SK-N-SH (cell line): Measurements from ENCODE around the gene CSTPP1. TPM values are rescaled to one million over a fixed set of nuclear protein-coding genes. Genes with fewer than 3 reads are reported as not detected.

Experiments used
- CTCF ChIA-PET: fragments of 300-600, 350-600 bp; formaldehyde crosslinking; extraction: SDS; loops from one replicate; lab custom pipeline; 2021; lab: Yijun Ruan, JAX
- POLR2A ChIA-PET: fragments of 350-600 bp; sonication (Branson Sonifier 250); formaldehyde crosslinking; extraction: SDS; loops from one replicate; lab custom pipeline; 2020; ENCODE audit warnings: antibody characterized with exemption, inconsistent platforms; lab: Yijun Ruan, JAX
- DNase-seq: peaks from one replicate; pipeline ENCODE4 v3.0.0; 2012
- H2AFZ ChIP-seq: fragments of 200-600 bp; sonication (generic); 2 replicates; pipeline ENCODE4 v1.8.1; 2016; ENCODE audit warnings: antibody characterized with exemption, mild to moderate bottlenecking, low read depth
- H3F3A ChIP-seq: fragments of 200-600 bp; sonication (generic); replicated peaks from 2 replicates; pipeline ENCODE3; 2016; ENCODE audit warnings: antibody characterized with exemption, mild to moderate bottlenecking; ENCODE audit not compliant: insufficient read depth
- H3K27ac ChIP-seq, 2 experiments: fragments of 200-500 bp in 1 of 2; fragments of 200-600 bp in 1 of 2; sonication (Bioruptor generic) in 1 of 2; sonication (generic), shearing (Covaris generic) in 1 of 2; 2 replicates each; pipeline versions ENCODE4 v1.5.1 to v1.6.1; 2014 to 2016; ENCODE audit warnings: low read depth in 2 of 2, inconsistent platforms in 1 of 2, low read length in 1 of 2, mild to moderate bottlenecking in 1 of 2, mixed read lengths in 1 of 2
- H3K27me3 ChIP-seq: fragments of 200-600 bp; sonication (generic), shearing (Covaris generic); 2 replicates; pipeline ENCODE4 v1.6.1; 2016; ENCODE audit warnings: mixed run types; ENCODE audit not compliant: insufficient read depth
- H3K36me3 ChIP-seq, 2 experiments: fragments of 200-500 bp in 1 of 2; fragments of 200-600 bp in 1 of 2; sonication (Bioruptor generic) in 1 of 2; sonication (generic) in 1 of 2; replicated peaks in 1 of 2; 2 replicates each; pipeline versions ENCODE3 to v1.5.1; 2014 to 2016; ENCODE audit warnings: low read length in 1 of 2, mild to moderate bottlenecking in 1 of 2; ENCODE audit not compliant: insufficient read depth in 2 of 2, control insufficient read depth in 1 of 2
- H3K4me1 ChIP-seq, 2 experiments: fragments of 200-500 bp in 1 of 2; fragments of 200-600 bp in 1 of 2; sonication (Bioruptor generic) in 1 of 2; sonication (generic), shearing (Covaris generic) in 1 of 2; 2 replicates each; pipeline versions ENCODE4 v1.5.1 to v1.6.1; 2014 to 2016; ENCODE audit warnings: low read depth in 1 of 2, low read length in 1 of 2, mixed run types in 1 of 2; ENCODE audit not compliant: insufficient read depth in 2 of 2, control insufficient read depth in 1 of 2
- H3K4me2 ChIP-seq: fragments of 200-600 bp; sonication (generic), shearing (Covaris generic); 2 replicates; pipeline ENCODE4 v1.6.1; 2017; ENCODE audit warnings: mixed run types
- H3K4me3 ChIP-seq, 2 experiments: fragments of 200-500 bp in 1 of 2; fragments of 200-600 bp in 1 of 2; sonication (Bioruptor generic) in 1 of 2; sonication (generic), shearing (Covaris generic) in 1 of 2; 2 replicates each; pipeline versions ENCODE4 v1.5.1 to v1.8.1; 2014 to 2016; ENCODE audit warnings: low read depth in 2 of 2, inconsistent platforms in 1 of 2, low read length in 1 of 2, mild to moderate bottlenecking in 1 of 2, mixed read lengths in 1 of 2, moderate library complexity in 1 of 2
- H3K79me2 ChIP-seq: fragments of 200-600 bp; sonication (generic); 2 replicates; pipeline ENCODE4 v1.8.1; 2017; ENCODE audit warnings: mild to moderate bottlenecking; ENCODE audit not compliant: insufficient read depth
- H3K9ac ChIP-seq: fragments of 200-600 bp; sonication (generic); 2 replicates; pipeline ENCODE4 v1.6.1; 2017; ENCODE audit warnings: mixed run types
- H3K9me2 ChIP-seq: fragments of 200-600 bp; sonication (generic); 2 replicates; pipeline ENCODE4 v1.6.1; 2017; ENCODE audit warnings: mixed run types
- H3K9me3 ChIP-seq: fragments of 200-600 bp; sonication (generic); 2 replicates; pipeline ENCODE4 v1.6.1; 2017; ENCODE audit warnings: mixed run types, mild to moderate bottlenecking, moderate library complexity
- H4K20me1 ChIP-seq: fragments of 200-600 bp; sonication (generic); 2 replicates; pipeline ENCODE4 v1.6.1; 2017; ENCODE audit warnings: mild to moderate bottlenecking, mixed run types; ENCODE audit not compliant: insufficient read depth
- CHD2 ChIP-seq: fragments of 150-350 bp; IDR thresholded peaks from 2 replicates; pipeline ENCODE4 v1.6.1; 2018; ENCODE audit warnings: low read length; ENCODE audit not compliant: partially characterized antibody
- CTCF ChIP-seq: fragments of 200-600 bp; sonication (generic); IDR thresholded peaks from 2 replicates; pipeline ENCODE4 v1.6.1; 2017; ENCODE audit warnings: antibody characterized with exemption, mild to moderate bottlenecking, moderate library complexity
- ELF1 ChIP-seq: IDR thresholded peaks from 2 replicates; pipeline ENCODE4 v1.4.0; 2012
- EZH2phosphoT487 ChIP-seq: fragments of 200-600 bp; sonication (generic); IDR thresholded peaks from 2 replicates; pipeline ENCODE4 v1.6.1; 2017; ENCODE audit warnings: low read depth, mixed run types, mild to moderate bottlenecking, antibody characterized with exemption, moderate library complexity, borderline replicate concordance
- FOSL2 ChIP-seq: IDR thresholded peaks from 2 replicates; pipeline ENCODE4 v1.4.0; 2012; ENCODE audit warnings: low read depth, mild to moderate bottlenecking, moderate library complexity, borderline replicate concordance
- FOXJ3 ChIP-seq: sonication (generic); formaldehyde crosslinking; IDR thresholded peaks from 2 replicates; pipeline ENCODE4 v1.5.1; 2020; ENCODE audit warnings: mild to moderate bottlenecking, missing genetic modification reagents
- GATA2 ChIP-seq: sonication (generic); formaldehyde crosslinking; IDR thresholded peaks from 2 replicates; pipeline ENCODE4 v1.5.0; 2020; ENCODE audit warnings: mild to moderate bottlenecking, missing genetic modification reagents
- JUND ChIP-seq: IDR thresholded peaks from 2 replicates; pipeline ENCODE4 v1.4.0; 2012
- MAX ChIP-seq: IDR thresholded peaks from 2 replicates; pipeline ENCODE4 v1.4.0; 2012; ENCODE audit warnings: low read depth
- MEF2A ChIP-seq: IDR thresholded peaks from 2 replicates; pipeline ENCODE4 v1.4.0; 2012; ENCODE audit warnings: low read depth, borderline replicate concordance
- MXI1 ChIP-seq: IDR thresholded peaks from 2 replicates; pipeline ENCODE4 v1.6.1; 2012; ENCODE audit warnings: mild to moderate bottlenecking, low read depth, low read length, improper control_type of control experiment
- NFIC ChIP-seq: IDR thresholded peaks from 2 replicates; pipeline ENCODE4 v1.4.0; 2012; ENCODE audit warnings: borderline replicate concordance
- RCOR1 ChIP-seq: fragments of 150-350 bp; IDR thresholded peaks from 2 replicates; pipeline ENCODE4 v1.6.1; 2017; ENCODE audit warnings: antibody characterized with exemption, low read length
- REST ChIP-seq: IDR thresholded peaks from 2 replicates; pipeline ENCODE4 v1.6.1; 2012; ENCODE audit warnings: mild to moderate bottlenecking, low read depth, low read length, moderate library complexity
- SIN3A ChIP-seq: IDR thresholded peaks from 2 replicates; pipeline ENCODE4 v1.6.1; 2012; ENCODE audit warnings: low read depth, mild to moderate bottlenecking, low read length, moderate library complexity, borderline replicate concordance
- TAF1 ChIP-seq: IDR thresholded peaks from 2 replicates; pipeline ENCODE4 v1.6.1; 2012; ENCODE audit warnings: low read depth, mild to moderate bottlenecking, low read length, moderate library complexity, borderline replicate concordance
- TEAD4 ChIP-seq: IDR thresholded peaks from 2 replicates; pipeline ENCODE4 v1.4.0; 2012; ENCODE audit warnings: mild to moderate bottlenecking, borderline replicate concordance; ENCODE audit not compliant: insufficient read depth
- USF1 ChIP-seq: IDR thresholded peaks from 2 replicates; pipeline ENCODE4 v1.4.0; 2012; ENCODE audit warnings: low read depth, borderline replicate concordance
- USF2 ChIP-seq: fragments of 150-350 bp; IDR thresholded peaks from 2 replicates; pipeline ENCODE4 v1.6.1; 2017; ENCODE audit warnings: antibody characterized with exemption, low read length, low read depth, borderline replicate concordance
- ZBTB33 ChIP-seq: IDR thresholded peaks from 2 replicates; pipeline ENCODE4 v1.4.0; 2012; ENCODE audit warnings: low read depth, borderline replicate concordance
- WGBS: methylation state at CpG from one replicate; pipeline ENCODE4 v1.1.6; 2017; ENCODE audit warnings: low lambda C conversion rate; 5-methylcytosine and 5-hydroxymethylcytosine counted together
- polyA plus RNA-seq, 3 experiments: library from polyadenylated mRNA; depleted of rRNA; stranded (reverse); fragments of >200 nt; gene quantifications; 2 replicates each; pipeline ENCODE4 v1.2.3, GENCODE V29; 2012

CSTPP1 gene
- polyA plus RNA-seq, 1 of the 3 experiments (the other 2 are of a cell fraction) = 85.7 TPM

- Histone ChIP-seq H3K27me3 (no peaks in the 10 kb centered on the region), H3K4me3 (no peak overlapping the region), H3K9me3 (no peaks in the 10 kb centered on the region), H2AFZ (no peak overlapping the region), H3K4me2 (peak overlapping the region; percentile 13; the same call in 1 of the 2 replicates), H3K27ac (peak overlapping the region; percentile 17 to 41; a peak in 3 of 4 replicates), H4K20me1 (no peaks in the 10 kb centered on the region), H3K36me3 (peaks cover 2 to 13% of the 10 kb centered on the region in 2 experiments), H3K9ac (no peak overlapping the region; the same call in 1 of the 2 replicates), H3K79me2 (no peaks in the 10 kb centered on the region), H3K9me2 (no peaks in the 10 kb centered on the region), H3K4me1 (peaks cover 0 to 25% of the 10 kb centered on the region in 2 experiments; a peak in 2 of 4 replicates), H3F3A (peaks cover 4% of the 10 kb centered on the region)
- POLR2A ChIA-PET = no interaction called here
- DNase-seq = no peak
- CTCF ChIA-PET = no interaction called here
- TF ChIP-seq ZBTB33 (no peak), USF1 (no peak), FOSL2 (no peak), CHD2 (no peak), MAX (no peak), SIN3A (no peak), JUND (no peak), MXI1 (no peak), USF2 (no peak), GATA2 (no peak), ELF1 (no peak), CTCF (no peak), TAF1 (no peak), EZH2phosphoT487 (no peak), FOXJ3 (CRISPR knock-in tag) (no peak), REST (no peak), NFIC (no peak), MEF2A (no peak), RCOR1 (no peak), TEAD4 (no peak)
- WGBS = 83% methylated on average over 2 of the region's 2 CpGs
Observed at GRCh38 chr11:47060807-47061206, 124.2 kb downstream of the CSTPP1 start.
